ENCODE measurements around the gene UCN.
"Not testable (repeated sequence)": the region's sequence is repeated elsewhere in the genome, so short reads cannot be mapped to it uniquely, and the experiment has no call there.

GRCh38 chr2:27319839-27320238, 11.6 kb upstream of the UCN start:
- TF ChIP-seq, protein P1, sequence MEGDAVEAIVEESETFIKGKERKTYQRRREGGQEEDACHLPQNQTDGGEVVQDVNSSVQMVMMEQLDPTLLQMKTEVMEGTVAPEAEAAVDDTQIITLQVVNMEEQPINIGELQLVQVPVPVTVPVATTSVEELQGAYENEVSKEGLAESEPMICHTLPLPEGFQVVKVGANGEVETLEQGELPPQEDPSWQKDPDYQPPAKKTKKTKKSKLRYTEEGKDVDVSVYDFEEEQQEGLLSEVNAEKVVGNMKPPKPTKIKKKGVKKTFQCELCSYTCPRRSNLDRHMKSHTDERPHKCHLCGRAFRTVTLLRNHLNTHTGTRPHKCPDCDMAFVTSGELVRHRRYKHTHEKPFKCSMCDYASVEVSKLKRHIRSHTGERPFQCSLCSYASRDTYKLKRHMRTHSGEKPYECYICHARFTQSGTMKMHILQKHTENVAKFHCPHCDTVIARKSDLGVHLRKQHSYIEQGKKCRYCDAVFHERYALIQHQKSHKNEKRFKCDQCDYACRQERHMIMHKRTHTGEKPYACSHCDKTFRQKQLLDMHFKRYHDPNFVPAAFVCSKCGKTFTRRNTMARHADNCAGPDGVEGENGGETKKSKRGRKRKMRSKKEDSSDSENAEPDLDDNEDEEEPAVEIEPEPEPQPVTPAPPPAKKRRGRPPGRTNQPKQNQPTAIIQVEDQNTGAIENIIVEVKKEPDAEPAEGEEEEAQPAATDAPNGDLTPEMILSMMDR (IDR thresholded peaks at IDR 0.05): not testable (repeated sequence)
- TF ChIP-seq POLR2A (IDR thresholded peaks at IDR 0.05); EP300 (IDR thresholded peaks at IDR 0.05; ENCODE audit: low read depth); POLR2AphosphoS5 (IDR thresholded peaks at IDR 0.05): not testable (repeated sequence)
